Hematopoietic multipotent progenitor cell treated with erythropoietin and hydrocortisone succinate and interleukin-3 and kit ligand, for 17 days (in vitro differentiated cells): ENCODE results near the gene PCNT.
"Not testable (repeated sequence)": the region's sequence is repeated elsewhere in the genome, so short reads cannot be mapped to it uniquely, and the experiment has no call there.

Source experiments
- DNase-seq: peaks from one replicate; pipeline ENCODE4 v3.0.0-alpha.2; 2015; ENCODE audit warnings: low spot score

The PCNT gene

GRCh38 chr21:46384556-46384955 is 60.6 kb downstream of the PCNT start:
- no peak for DNase-seq

GRCh38 chr21:46385846-46386733 is 62.1 kb downstream of the PCNT start:
- DNase-seq, result no peak

GRCh38 chr21:46386734-46387088 is 62.8 kb downstream of the PCNT start:
- no peak for DNase-seq

GRCh38 chr21:46388206-46388880 is 64.4 kb downstream of the PCNT start:
- DNase-seq, result no peak

DNA sequence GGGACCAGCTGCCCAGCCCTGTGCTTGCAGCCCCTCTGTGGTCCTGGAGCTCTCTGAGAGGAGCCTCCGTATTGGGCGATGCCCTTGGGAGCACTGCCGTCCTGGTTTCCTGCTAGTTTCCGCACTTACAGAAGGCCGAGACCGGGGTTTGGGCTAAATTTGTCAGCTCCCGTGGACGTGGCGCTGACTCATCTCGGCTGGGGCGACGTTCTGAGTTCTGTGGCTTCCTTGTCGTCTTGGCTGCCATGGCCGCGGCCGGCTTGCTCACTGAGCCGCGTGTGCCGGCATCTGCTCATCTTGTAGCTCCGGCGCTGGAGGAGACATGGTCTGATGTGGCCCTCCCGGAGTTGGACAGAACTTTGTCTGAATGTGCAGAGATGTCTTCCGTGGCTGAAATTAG is 64.9 kb downstream of the PCNT start:
- no peak for DNase-seq

GRCh38 chr21:46390603-46391545 is 66.9 kb downstream of the PCNT start:
- no peak for DNase-seq

GRCh38 chr21:46391773-46392172 is 67.8 kb downstream of the PCNT start:
- DNase-seq, result no peak

GRCh38 chr21:46392921-46393320 is 69.0 kb downstream of the PCNT start:
- no peak for DNase-seq

GRCh38 chr21:46393451-46393940 is 69.5 kb downstream of the PCNT start:
- DNase-seq, result no peak

- no peak for DNase-seq
These were observed 70.1 kb downstream of the PCNT start for GRCh38 chr21:46393941-46394594.

GRCh38 chr21:46394595-46395104 is 70.7 kb downstream of the PCNT start:
- no peak for DNase-seq

DNA sequence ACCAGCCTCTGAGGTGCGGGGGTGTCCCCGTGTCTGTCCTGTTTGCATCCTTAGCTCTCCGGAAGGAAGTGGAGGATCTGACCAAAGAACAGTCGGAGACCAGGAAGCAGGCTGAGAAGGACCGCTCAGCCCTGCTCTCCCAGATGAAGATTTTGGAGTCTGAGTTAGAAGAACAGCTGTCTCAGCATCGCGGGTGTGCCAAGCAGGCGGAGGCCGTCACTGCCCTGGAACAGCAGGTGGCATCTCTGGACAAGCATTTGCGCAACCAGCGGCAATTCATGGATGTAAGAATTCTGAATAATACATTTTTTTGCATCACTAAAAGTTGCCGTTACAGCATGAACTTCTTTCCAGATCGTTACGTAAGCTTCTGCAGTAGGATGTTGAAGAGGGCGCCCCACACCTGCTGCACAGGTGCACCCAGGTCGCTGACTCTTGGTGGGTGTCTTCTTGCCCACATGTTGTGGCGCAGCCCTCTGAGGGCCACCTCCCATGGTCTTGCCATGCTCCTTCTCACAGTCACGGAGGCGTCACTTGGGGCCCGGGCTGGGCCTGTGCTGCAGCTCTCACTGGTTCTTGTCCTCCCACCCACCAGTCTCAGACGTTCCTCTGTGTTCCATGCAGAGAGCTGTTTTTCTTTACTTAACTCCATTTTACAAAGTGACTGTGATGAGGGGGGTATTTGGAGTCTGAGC is 73.4 kb downstream of the PCNT start:
- DNase-seq, result no peak

DNA sequence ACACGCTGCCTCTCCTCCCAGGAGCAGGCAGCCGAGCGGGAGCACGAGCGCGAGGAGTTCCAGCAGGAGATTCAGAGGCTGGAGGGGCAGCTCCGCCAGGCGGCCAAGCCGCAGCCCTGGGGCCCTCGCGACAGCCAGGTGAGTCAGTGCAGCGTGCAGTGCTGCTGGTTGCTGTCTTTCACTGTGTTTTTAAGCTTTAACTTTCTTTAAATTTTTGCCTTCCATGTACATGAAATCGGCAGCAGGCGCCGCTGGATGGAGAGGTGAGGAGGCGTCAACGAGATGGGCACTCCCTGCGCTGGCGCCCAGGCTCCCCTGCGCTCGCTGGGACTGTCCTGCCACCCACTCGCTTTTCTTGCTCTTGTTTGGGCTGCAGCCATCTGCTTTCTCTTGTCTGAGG is 74.0 kb downstream of the PCNT start:
- DNase-seq, result no peak

DNA sequence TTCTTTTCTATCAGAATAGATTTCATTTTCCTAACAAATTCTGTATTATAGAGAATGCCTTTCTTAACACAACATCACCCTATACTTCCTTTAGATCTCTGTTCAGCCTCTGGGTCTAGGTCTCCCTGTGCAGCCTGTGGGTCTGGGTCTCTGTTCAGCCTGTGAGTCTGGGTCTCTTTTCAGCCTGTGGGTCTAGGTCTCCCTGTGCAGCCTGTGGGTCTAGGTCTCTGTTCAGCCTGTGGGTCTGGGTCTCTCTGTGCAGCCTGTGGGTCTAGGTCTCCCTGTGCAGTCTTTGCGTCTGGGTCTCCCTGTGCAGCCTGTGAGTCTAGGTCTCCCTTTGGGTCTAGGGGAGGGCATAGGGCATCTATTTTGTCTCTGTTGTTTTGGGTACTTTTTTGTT is 75.2 kb downstream of the PCNT start:
- no peak for DNase-seq

DNA sequence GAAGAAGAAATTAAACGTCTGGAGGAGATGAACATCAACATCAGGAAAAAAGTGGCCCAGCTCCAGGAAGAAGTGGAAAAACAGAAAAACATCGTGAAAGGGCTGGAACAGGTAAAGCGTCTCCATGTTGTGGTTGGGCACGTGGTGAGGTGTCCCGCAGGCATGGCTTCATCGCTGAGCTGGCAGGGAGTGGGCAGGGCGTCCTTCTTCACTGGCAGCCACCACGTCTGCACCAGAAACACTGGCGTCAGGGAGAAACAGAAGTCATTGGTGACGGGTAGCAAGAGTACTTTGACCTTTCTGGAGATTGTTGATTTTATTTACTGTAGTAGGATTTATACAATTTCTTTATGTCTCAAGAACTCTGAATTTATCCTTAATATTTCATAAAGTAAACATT is 75.7 kb downstream of the PCNT start:
- DNase-seq, result no peak

DNA sequence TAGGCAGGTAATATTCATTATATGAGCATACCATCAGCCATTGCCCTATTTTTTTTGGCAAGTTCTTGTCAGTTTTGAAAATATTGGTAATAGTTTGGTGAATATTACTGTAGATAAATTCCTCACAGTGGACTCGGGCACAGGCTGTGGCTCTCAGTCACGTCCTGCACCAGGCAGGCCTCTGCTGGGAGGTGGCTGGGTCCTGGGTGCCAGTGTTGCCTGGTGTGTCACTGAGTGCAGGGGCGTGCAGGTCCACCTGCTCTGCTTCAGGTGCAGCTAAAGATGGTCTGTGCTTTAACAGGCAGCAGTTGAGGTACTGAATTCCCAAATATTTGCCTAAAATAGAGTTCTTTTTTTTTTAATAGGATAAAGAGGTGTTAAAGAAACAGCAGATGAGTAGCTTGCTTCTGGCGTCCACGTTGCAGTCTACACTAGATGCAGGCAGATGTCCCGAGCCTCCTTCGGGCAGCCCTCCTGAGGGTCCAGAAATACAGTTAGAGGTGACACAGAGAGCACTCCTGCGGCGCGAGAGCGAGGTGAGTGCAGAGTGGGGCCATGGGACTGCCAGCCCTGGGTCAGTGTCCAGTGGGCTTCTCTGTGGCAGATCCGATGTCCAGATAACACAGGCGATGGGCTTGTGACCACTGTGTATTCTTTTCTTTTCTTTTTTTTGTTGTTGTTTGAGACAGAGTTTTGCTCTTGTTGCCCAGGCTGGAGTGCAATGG is 77.4 kb downstream of the PCNT start:
- no peak for DNase-seq

DNA sequence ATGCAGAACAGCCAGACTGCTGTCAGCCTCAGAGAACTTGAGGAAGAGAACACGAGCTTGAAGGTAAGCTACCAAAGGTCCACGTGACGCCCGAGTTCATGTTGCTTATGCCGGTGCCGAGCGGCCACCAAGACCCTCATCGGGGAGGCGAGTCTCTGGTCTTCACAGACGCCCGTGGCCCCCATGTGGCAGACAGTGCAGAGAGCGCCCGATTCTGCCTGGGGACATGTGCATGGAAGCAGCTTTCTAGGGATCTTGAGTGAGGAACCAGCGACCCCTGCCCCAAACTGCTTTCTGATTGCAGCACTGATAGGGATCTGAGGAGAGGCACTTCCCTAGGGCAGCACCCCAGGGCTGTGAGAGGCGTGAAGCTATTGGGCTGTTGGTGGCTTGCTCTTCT is 78.5 kb downstream of the PCNT start:
- DNase-seq, result no peak

GRCh38 chr21:46403234-46403811 is 79.4 kb downstream of the PCNT start:
- DNase-seq, result not testable (repeated sequence)

DNA sequence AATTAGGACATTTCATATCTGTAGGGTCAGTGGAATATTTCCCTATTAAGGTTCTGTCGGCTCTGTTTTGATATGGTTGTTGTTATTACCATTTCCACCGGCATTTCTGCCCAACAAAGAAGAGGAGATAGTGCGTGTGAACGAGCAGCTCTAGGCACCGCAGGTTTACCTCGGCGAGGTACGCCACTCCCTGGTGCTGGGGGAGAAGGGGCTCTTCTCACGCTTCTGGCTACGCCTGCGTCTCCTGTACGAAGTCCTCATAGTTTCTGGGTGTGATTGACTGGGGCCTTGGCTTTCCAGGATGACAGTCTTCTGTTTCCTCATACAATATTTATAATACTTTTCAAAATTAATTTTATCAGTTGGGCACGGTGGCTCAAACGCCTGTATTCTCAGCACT is 80.3 kb downstream of the PCNT start:
- no peak for DNase-seq

- DNase-seq, result no peak
These were observed 82.0 kb downstream of the PCNT start for GRCh38 chr21:46406001-46406400.
